NCI-H226 (cell line): ENCODE data around the gene CRY1.
A peak's percentile ranks its signal among the peaks of the same experiment; 100 is the strongest.
"Not testable (repeated sequence)": the region's sequence is repeated elsewhere in the genome, so short reads cannot be mapped to it uniquely, and the experiment has no call there.

Source experiments
- DNase-seq: peaks from one replicate; pipeline ENCODE4 v3.0.0-alpha.2; 2015

CRY1 gene

GRCh38 chr12:107057071-107057834 lies 36.1 kb downstream of the CRY1 start:
- DNase-seq = peak; percentile 20

GRCh38 chr12:107053709-107054108 lies 39.6 kb downstream of the CRY1 start:
- DNase-seq = no peak

GRCh38 chr12:107045186-107045585 lies 48.2 kb downstream of the CRY1 start:
- no peak for DNase-seq

- DNase-seq = no peak
Observed at GRCh38 chr12:107042801-107043200, 50.5 kb downstream of the CRY1 start.

- DNase-seq = no peak
Observed at GRCh38 chr12:107035733-107036132, 57.6 kb downstream of the CRY1 start.

GRCh38 chr12:107033758-107034739 lies 59.3 kb downstream of the CRY1 start:
- no peak for DNase-seq

- no peak for DNase-seq
Observed at GRCh38 chr12:107032266-107032665, 61.1 kb downstream of the CRY1 start.

- no peak for DNase-seq
Observed at GRCh38 chr12:107031061-107031460, 62.3 kb downstream of the CRY1 start.

GRCh38 chr12:107029081-107029480 lies 64.3 kb downstream of the CRY1 start:
- no peak for DNase-seq

GRCh38 chr12:107027636-107028053 lies 65.7 kb downstream of the CRY1 start:
- peak; percentile 79 for DNase-seq

- no peak for DNase-seq
Observed at GRCh38 chr12:107026806-107027635, 66.3 kb downstream of the CRY1 start.

GRCh38 chr12:107026356-107026755 lies 67.0 kb downstream of the CRY1 start:
- not testable (repeated sequence) for DNase-seq

GRCh38 chr12:107025671-107026070 lies 67.7 kb downstream of the CRY1 start:
- DNase-seq = peak; percentile 40

GRCh38 chr12:107019546-107019945 lies 73.8 kb downstream of the CRY1 start:
- DNase-seq = no peak

- no peak for DNase-seq
Observed at GRCh38 chr12:107017042-107017441, 76.3 kb downstream of the CRY1 start.

GRCh38 chr12:107014055-107014454 lies 79.3 kb downstream of the CRY1 start:
- DNase-seq = peak; percentile 7

GRCh38 chr12:107012736-107013425 lies 80.5 kb downstream of the CRY1 start:
- DNase-seq = no peak

- no peak for DNase-seq
Observed at GRCh38 chr12:107011519-107011918, 81.8 kb downstream of the CRY1 start.

GRCh38 chr12:107007411-107007810 lies 85.9 kb downstream of the CRY1 start:
- no peak for DNase-seq

- not testable (repeated sequence) for DNase-seq
Observed at GRCh38 chr12:107002665-107003064, 90.7 kb downstream of the CRY1 start.

- DNase-seq = no peak
Observed at GRCh38 chr12:106999446-106999845, 93.9 kb downstream of the CRY1 start.

GRCh38 chr12:106997916-106998315 lies 95.4 kb downstream of the CRY1 start:
- DNase-seq = no peak
